Heart right ventricle (tissue), 16 donors: Measurements from ENCODE around the gene MBP. TPM values are rescaled to one million over a fixed set of nuclear protein-coding genes. Genes with fewer than 3 reads are reported as not detected.

ENCODE experiments used
- ATAC-seq, 8 donors: fragments of 200-7000 bp; cut with Tn5 transposase; one replicate each; pipeline ENCODE4 v1.9.1; 2020; ENCODE audit warnings: mild to moderate bottlenecking in 8 of 8, moderate library complexity in 8 of 8, moderate number of reproducible peaks in 1 of 8
- DNase-seq, 2 donors: peaks; one replicate each; pipeline ENCODE4 v3.0.0-alpha.2; 2020
- H3K27ac ChIP-seq, 10 donors: fragments of 200-600 bp; sonication (generic) in 2 of 10; one replicate each; pipeline versions ENCODE4 v1.5.0 to v1.8.0; 2020 to 2022; ENCODE audit warnings: mild to moderate bottlenecking in 3 of 10
- H3K27me3 ChIP-seq, 7 donors: fragments of 200-600 bp; one replicate each; pipeline ENCODE4 v1.8.0; 2021 to 2022; ENCODE audit warnings: mild to moderate bottlenecking in 2 of 7
- H3K36me3 ChIP-seq, 9 donors: fragments of 200-600 bp; sonication (generic) in 1 of 9; one replicate each; pipeline versions ENCODE4 v1.5.0 to v1.8.0; 2020 to 2022; ENCODE audit warnings: mild to moderate bottlenecking in 2 of 9
- H3K4me1 ChIP-seq, 9 donors: fragments of 200-600 bp; sonication (generic) in 1 of 9; one replicate each; pipeline versions ENCODE4 v1.5.0 to v1.8.0; 2020 to 2022; ENCODE audit warnings: mild to moderate bottlenecking in 4 of 9
- H3K4me3 ChIP-seq, 10 donors: fragments of 200-600 bp; sonication (generic) in 2 of 10; one replicate each; pipeline versions ENCODE4 v1.5.0 to v1.8.0; 2020 to 2022; ENCODE audit warnings: mild to moderate bottlenecking in 7 of 10, moderate library complexity in 2 of 10
- H3K9me3 ChIP-seq, 11 donors: fragments of 200-600 bp in 10 of 11; sonication (generic) in 2 of 11; one replicate each; pipeline versions ENCODE4 v1.5.0 to v1.8.0; 2013 to 2022; ENCODE audit warnings: mild to moderate bottlenecking in 2 of 11, control low read depth in 1 of 11, moderate library complexity in 1 of 11
- CTCF ChIP-seq, 9 donors: fragments of 200-600 bp; sonication (generic) in 2 of 9; IDR thresholded peaks; one replicate each; pipeline versions ENCODE4 v1.5.0 to v1.8.0; 2021 to 2022; ENCODE audit warnings: antibody characterized with exemption in 9 of 9, mild to moderate bottlenecking in 5 of 9, moderate library complexity in 1 of 9
- WGBS, 2 donors: extraction: QIAGEN DNeasy Blood & Tissue Kit; methylation state at CpG; one replicate each; pipeline ENCODE4 v1.1.7; 2013; ENCODE audit warnings: inconsistent platforms in 1 of 2; 5-methylcytosine and 5-hydroxymethylcytosine counted together
- intact Hi-C, 10 donors: fragments of 100-400 bp; cut with DNase I; formaldehyde crosslinking; loops; one replicate each; pipeline versions ENCODE4 v1.11.1 to v1.14.2; 2022
- polyA plus RNA-seq, 2 donors: library from polyadenylated mRNA; stranded (reverse); fragments of 200-250 nt; gene quantifications; one replicate each; pipeline ENCODE4 v1.2.3, GENCODE V29; 2013
- total RNA-seq, 10 donors: library from RNA; stranded (reverse); fragmentation: NEBNext Ultra II Directional in 3 of 10; extraction: Animal tissue kit (Norgen Biotek cat#: 25700) in 3 of 10; gene quantifications; one replicate each; pipeline versions ENCODE4 v1.2.1 to v1.2.4, GENCODE V29; 2021 to 2023
- donor health status: Arrhythmogenic right ventricular cardiomyopathy.
- donor health status: ischemic (EF 13 %, LVEDD 7.1; RV severe dilation, severe dysfunction).
- donor health status: healthy with polysubstance abuse.
- donor health status: DM: no; HTN: yes; CAD: no.
- donor health status: DM: no; HTN: no; CAD: no.
- donor health status: ischemic (EF 25% LVEDD 6.9; RV normal size, moderate dysfunction).
- donor health status: ischemic (EF 25% LVEDD 5.7; RV mildly dilated, moderate dysfunction).
- donor health status: healthy.
- donor health status: DM: yes; HTN: yes; CAD: no.
- donor health status: Ischemic cardiomyopathy.
- donor health status: ischemic (EF 35%, LVEDD 5.7; RV mildly dilated, moderate dysfunction).
- donor health status: nonischemic (EF 11% LVEDD 7.7; RV severe dilation, severe dysfunction).
- donor health status: DM: yes; HTN: yes; CAD: no.
- donor health status: PGD.
- donor health status: ischemic (EF 29% LVEDD 5.4; RV normal size, mild dysfunction).
- donor health status: nonischemic (EF 23%, LVEDD 6.1; RV moderate dilation, normal function).

MBP gene
- total and polyA plus RNA-seq, 12 donors = 3.0 to 70.8 (median 43.9) TPM

- Histone ChIP-seq H3K9me3 (no peaks in the 10 kb centered on the region), H3K4me1 (peaks cover 5 to 38% (median 32%) of the 10 kb centered on the region in 9 donors), H3K4me3 (no peak overlapping the region), H3K27ac (peak overlapping the region in 2 of 10 donors; percentile 10 to 79), H3K36me3 (peaks cover 0 to 38% (median 0%) of the 10 kb centered on the region in 9 donors), H3K27me3 (no peaks in the 10 kb centered on the region)
- TF ChIP-seq CTCF (IDR thresholded peaks at IDR 0.05) = no peak
- WGBS, 2 donors = 82 to 88% methylated on average over 16 of the region's 16 CpGs
- ATAC-seq (no peak), DNase-seq (no peak)
- intact Hi-C loops = loop anchor here in 1 of 10 donors (10.0 kb wide), 1 partner anchor 119 kb away; the partner anchor contains the start of gene MBP
These were observed 116.5 kb downstream of the MBP start for GRCh38 chr18:77015771-77016710.

- 75 to 86% methylated on average over 4 of the region's 4 CpGs for WGBS, 2 donors
- intact Hi-C loops = loop anchor here in 1 of 10 donors (10.0 kb wide), 1 partner anchor 120 kb away; the partner anchor contains the start of gene MBP
These were observed 117.4 kb downstream of the MBP start for GRCh38 chr18:77015169-77015568.

GRCh38 chr18:77014538-77014937 lies 118.0 kb downstream of the MBP start:
- intact Hi-C loops = loop anchor here in 2 of 10 donors (5.0 to 10.0 kb wide), 2 partner anchors 113 to 120 kb away; partner anchors contain the start of gene MBP (in 1 of the 2)
- H3K4me1 ChIP-seq = peaks cover 5 to 38% (median 32%) of the 10 kb centered on the region in 9 donors
- WGBS, 2 donors = 30 to 36% methylated on average over 5 of the region's 5 CpGs
- H3K27me3 ChIP-seq = no peaks in the 10 kb centered on the region
- TF ChIP-seq CTCF (IDR thresholded peaks at IDR 0.05) = no peak
- no peak for DNase-seq
- no peaks in the 10 kb centered on the region for H3K9me3 ChIP-seq
- ATAC-seq = peak in 7 of 8 donors; percentile 45 to 74 (median 65)
- peak overlapping the region; percentile 30 to 85 (median 77) for H3K27ac ChIP-seq
- no peak overlapping the region for H3K4me3 ChIP-seq
- H3K36me3 ChIP-seq = peaks cover 0 to 39% (median 0%) of the 10 kb centered on the region in 9 donors

More at GRCh38 chr18:77015169-77015568, 117.4 kb downstream of the MBP start:
- H3K36me3 ChIP-seq = peaks cover 0 to 39% (median 0%) of the 10 kb centered on the region in 9 donors
- H3K9me3 ChIP-seq = no peaks in the 10 kb centered on the region
- ATAC-seq = no peak
- peak overlapping the region in 3 of 10 donors; percentile 10 to 85 (median 79) for H3K27ac ChIP-seq
- TF ChIP-seq CTCF (IDR thresholded peaks at IDR 0.05) = no peak
- no peaks in the 10 kb centered on the region for H3K27me3 ChIP-seq
- no peak for DNase-seq
- no peak overlapping the region for H3K4me3 ChIP-seq
- peaks cover 5 to 38% (median 32%) of the 10 kb centered on the region in 9 donors for H3K4me1 ChIP-seq

GRCh38 chr18:77013811-77014521 lies 118.6 kb downstream of the MBP start:
- Histone ChIP-seq H3K27me3 (no peaks in the 10 kb centered on the region), H3K27ac (peak overlapping the region; percentile 30 to 85 (median 77)), H3K9me3 (no peaks in the 10 kb centered on the region), H3K4me3 (no peak overlapping the region), H3K36me3 (peaks cover 0 to 39% (median 0%) of the 10 kb centered on the region in 9 donors), H3K4me1 (peaks cover 5 to 38% (median 32%) of the 10 kb centered on the region in 9 donors)
- ATAC-seq (peak; percentile 86 to 98 (median 96)), DNase-seq (peak; percentile 48 to 68)
- WGBS, 2 donors = 31 to 37% methylated on average over 18 of the region's 18 CpGs
- no peak for TF ChIP-seq CTCF (IDR thresholded peaks at IDR 0.05)
- intact Hi-C loops = loop anchor here in 2 of 10 donors (5.0 to 10.0 kb wide), 2 partner anchors 113 to 121 kb away; partner anchors contain the start of gene MBP (in 1 of the 2)
